CD14-positive monocyte (primary cell): ENCODE results near the gene P3H2. TPM values are rescaled to one million over a fixed set of nuclear protein-coding genes. Genes with fewer than 3 reads are reported as not detected.

ENCODE experiments used
- DNase-seq, 3 donors: peaks; one replicate each; pipeline ENCODE4 v3.0.0-alpha.2; 2011 to 2022
- H2AFZ ChIP-seq: 2 replicates; pipeline ENCODE4 v1.6.0; 2012; ENCODE audit warnings: mild to moderate bottlenecking, low read depth, low read length, inconsistent platforms; ENCODE audit not compliant: insufficient read depth, poor library complexity, severe bottlenecking
- H3K27ac ChIP-seq, 2 donors: 1 replicate in 1 of 2; 2 replicates in 1 of 2; pipeline ENCODE4 v1.5.1; 2012 to 2013; ENCODE audit warnings: low read length in 2 of 2, control low read depth in 1 of 2, inconsistent platforms in 1 of 2, low read depth in 1 of 2, mild to moderate bottlenecking in 1 of 2
- H3K27me3 ChIP-seq, 2 donors: one replicate each; pipeline versions ENCODE4 v1.6.0 to v1.6.1; 2011 to 2013; ENCODE audit warnings: low read length in 2 of 2; ENCODE audit not compliant: control insufficient read depth in 2 of 2, insufficient read depth in 2 of 2
- H3K36me3 ChIP-seq, 2 donors: replicated peaks in 1 of 2; 1 replicate in 1 of 2; 2 replicates in 1 of 2; pipeline versions ENCODE4 v1.5.1 to v1.6.1; 2012 to 2013; ENCODE audit warnings: low read length in 2 of 2, control low read depth in 1 of 2, inconsistent platforms in 1 of 2, mild to moderate bottlenecking in 1 of 2; ENCODE audit not compliant: insufficient read depth in 2 of 2, control insufficient read depth in 1 of 2
- H3K4me1 ChIP-seq, 2 donors: 1 replicate in 1 of 2; 2 replicates in 1 of 2; pipeline versions ENCODE4 v1.5.1 to v1.6.1; 2012 to 2013; ENCODE audit warnings: low read length in 2 of 2, control low read depth in 1 of 2, inconsistent platforms in 1 of 2, mild to moderate bottlenecking in 1 of 2, moderate library complexity in 1 of 2; ENCODE audit not compliant: insufficient read depth in 2 of 2, control insufficient read depth in 1 of 2
- H3K4me2 ChIP-seq: replicated peaks from 2 replicates; pipeline ENCODE3; 2012; ENCODE audit warnings: low read length, moderate library complexity, mild to moderate bottlenecking; ENCODE audit not compliant: poor library complexity, severe bottlenecking; ENCODE audit errors: extremely low read depth
- H3K4me3 ChIP-seq, 3 experiments: fragments of 200-600 bp in 1 of 3; sonication (generic) in 1 of 3; replicated peaks in 1 of 3; 1 replicate in 2 of 3; 2 replicates in 1 of 3; pipeline ENCODE4 v1.5.1; 2011 to 2013; ENCODE audit warnings: low read length in 3 of 3, mild to moderate bottlenecking in 3 of 3, control low read depth in 2 of 3, low read depth in 2 of 3, inconsistent platforms in 1 of 3, moderate library complexity in 1 of 3
- H3K79me2 ChIP-seq: 2 replicates; pipeline ENCODE4 v1.6.0; 2012; ENCODE audit warnings: mild to moderate bottlenecking, control low read depth, inconsistent platforms, low read length, moderate library complexity; ENCODE audit not compliant: insufficient read depth
- H3K9ac ChIP-seq: 2 replicates; pipeline ENCODE4 v1.6.0; 2017; ENCODE audit warnings: low read length, mild to moderate bottlenecking; ENCODE audit not compliant: insufficient read depth, poor library complexity, severe bottlenecking
- H3K9me3 ChIP-seq, 2 donors: replicated peaks in 1 of 2; 1 replicate in 1 of 2; 2 replicates in 1 of 2; pipeline versions ENCODE4 v1.5.1 to v1.6.1; 2012 to 2013; ENCODE audit warnings: low read length in 2 of 2, control low read depth in 1 of 2; ENCODE audit not compliant: control insufficient read depth in 1 of 2, insufficient read depth in 1 of 2
- H4K20me1 ChIP-seq: 2 replicates; pipeline ENCODE4 v1.6.0; 2012; ENCODE audit warnings: mild to moderate bottlenecking, low read length, control low read depth, moderate library complexity; ENCODE audit not compliant: insufficient read depth
- H3K27ac Mint-ChIP-seq, 7 donors: one replicate each; pipeline ENCODE4 v1.8.0; 2020; ENCODE audit warnings: mild to moderate bottlenecking in 7 of 7, mixed read lengths in 7 of 7, moderate library complexity in 6 of 7, inconsistent platforms in 2 of 7
- H3K27me3 Mint-ChIP-seq, 3 donors: one replicate each; pipeline ENCODE4 v1.8.0; 2021 to 2022; ENCODE audit warnings: low read depth in 3 of 3, mild to moderate bottlenecking in 3 of 3, mixed read lengths in 3 of 3, moderate library complexity in 3 of 3, inconsistent platforms in 1 of 3
- H3K36me3 Mint-ChIP-seq, 2 donors: one replicate each; pipeline ENCODE4 v1.8.0; 2020; ENCODE audit warnings: mixed read lengths in 2 of 2, inconsistent platforms in 1 of 2, mild to moderate bottlenecking in 1 of 2
- H3K4me1 Mint-ChIP-seq: one replicate; pipeline ENCODE4 v1.8.0; 2020; ENCODE audit warnings: mild to moderate bottlenecking, mixed read lengths
- H3K4me3 Mint-ChIP-seq, 2 donors: one replicate each; pipeline ENCODE4 v1.8.0; 2020; ENCODE audit warnings: mild to moderate bottlenecking in 2 of 2, mixed read lengths in 2 of 2, moderate library complexity in 1 of 2
- H3K9me3 Mint-ChIP-seq, 7 donors: one replicate each; pipeline ENCODE4 v1.8.0; 2020 to 2022; ENCODE audit warnings: mixed read lengths in 7 of 7, mild to moderate bottlenecking in 6 of 7, moderate library complexity in 6 of 7, inconsistent platforms in 2 of 7
- CTCF ChIP-seq: fragments of 200-600 bp; IDR thresholded peaks from one replicate; pipeline ENCODE4 v1.8.0; 2022; ENCODE audit warnings: antibody characterized with exemption, mild to moderate bottlenecking
- WGBS: methylation state at CpG from one replicate; pipeline ENCODE4 v1.1.5; 2013; ENCODE audit warnings: missing lambda C conversion rate; ENCODE audit not compliant: insufficient coverage; 5-methylcytosine and 5-hydroxymethylcytosine counted together
- intact Hi-C, 2 donors: fragments of 100-400 bp; cut with micrococcal nuclease; formaldehyde crosslinking; loops; one replicate each; pipeline versions ENCODE4 v1.15.0 to v1.15.1; 2023
- polyA plus RNA-seq, 3 donors: library from polyadenylated mRNA; depleted of rRNA in 1 of 3; unstranded in 2 of 3; stranded (reverse) in 1 of 3; fragments of 300-500 nt in 2 of 3; fragments of >200 nt in 1 of 3; fragmentation: Illumina TruSeq in 2 of 3; gene quantifications; 1 replicate in 2 of 3; 2 replicates in 1 of 3; pipeline ENCODE4 v1.2.3, GENCODE V29; 2012 to 2021

The P3H2 gene
- polyA plus RNA-seq, 3 donors = 0.25 to 0.31 (median 0.27) TPM

GRCh38 chr3:190014940-190015339 is 105.8 kb downstream of the P3H2 start:
- Histone ChIP-seq H2AFZ (no peak overlapping the region), H3K9me3 (no peaks in the 10 kb centered on the region), H3K4me1 (no peaks in the 10 kb centered on the region), H3K36me3 (no peaks in the 10 kb centered on the region), H4K20me1 (no peaks in the 10 kb centered on the region), H3K4me3 (no peak overlapping the region), H3K9ac (no peak overlapping the region), H3K27me3 (peaks cover 0 to 2% of the 10 kb centered on the region in 2 donors), H3K4me2 (no peak overlapping the region), H3K27ac (no peak overlapping the region), H3K79me2 (no peaks in the 10 kb centered on the region)
- WGBS = 100% methylated on average over 1 of the region's 2 CpGs
- Mint-ChIP-seq H3K36me3 (no peaks in the 10 kb centered on the region), H3K9me3 (no peaks in the 10 kb centered on the region), H3K4me1 (peaks cover 1% of the 10 kb centered on the region), H3K27me3 (peaks cover 2 to 5% (median 5%) of the 10 kb centered on the region in 3 donors), H3K4me3 (no peak overlapping the region), H3K27ac (no peak overlapping the region)
- TF ChIP-seq CTCF = no peak
- no peak for DNase-seq
- intact Hi-C loops = no loop called here

- Mint-ChIP-seq H3K27me3 (peaks cover 2 to 5% (median 5%) of the 10 kb centered on the region in 3 donors), H3K4me1 (peaks cover 1% of the 10 kb centered on the region), H3K4me3 (peak overlapping the region in 1 of 2 donors; percentile 13), H3K27ac (peak overlapping the region in 1 of 7 donors; percentile 56), H3K36me3 (no peaks in the 10 kb centered on the region), H3K9me3 (no peaks in the 10 kb centered on the region)
- Histone ChIP-seq H3K9me3 (no peaks in the 10 kb centered on the region), H3K27ac (no peak overlapping the region), H3K9ac (no peak overlapping the region), H3K27me3 (peaks cover 0 to 2% of the 10 kb centered on the region in 2 donors), H4K20me1 (no peaks in the 10 kb centered on the region), H3K36me3 (no peaks in the 10 kb centered on the region), H3K79me2 (no peaks in the 10 kb centered on the region), H3K4me2 (no peak overlapping the region), H2AFZ (no peak overlapping the region), H3K4me3 (no peak overlapping the region), H3K4me1 (no peaks in the 10 kb centered on the region)
- no peak for TF ChIP-seq CTCF
- no peak for DNase-seq
- intact Hi-C loops = no loop called here
- WGBS = 100% methylated on average over 2 of the region's 7 CpGs
Observed at GRCh38 chr3:190013943-190014924, 106.5 kb downstream of the P3H2 start.
